HG02759 (cell line): ENCODE data around the gene GLO1.
A peak's percentile ranks its signal among the peaks of the same experiment; 100 is the strongest.

Experiments
- ATAC-seq: cut with Tn5 transposase; IDR thresholded peaks from one replicate; pipeline ENCODE4 v1.9.1; 2021; ENCODE audit warnings: mild to moderate bottlenecking, moderate library complexity; ENCODE audit not compliant: unreplicated experiment

Gene GLO1

GRCh38 chr6:38673397-38674165 lies 29.4 kb downstream of the GLO1 start:
- ATAC-seq = no peak

DNA sequence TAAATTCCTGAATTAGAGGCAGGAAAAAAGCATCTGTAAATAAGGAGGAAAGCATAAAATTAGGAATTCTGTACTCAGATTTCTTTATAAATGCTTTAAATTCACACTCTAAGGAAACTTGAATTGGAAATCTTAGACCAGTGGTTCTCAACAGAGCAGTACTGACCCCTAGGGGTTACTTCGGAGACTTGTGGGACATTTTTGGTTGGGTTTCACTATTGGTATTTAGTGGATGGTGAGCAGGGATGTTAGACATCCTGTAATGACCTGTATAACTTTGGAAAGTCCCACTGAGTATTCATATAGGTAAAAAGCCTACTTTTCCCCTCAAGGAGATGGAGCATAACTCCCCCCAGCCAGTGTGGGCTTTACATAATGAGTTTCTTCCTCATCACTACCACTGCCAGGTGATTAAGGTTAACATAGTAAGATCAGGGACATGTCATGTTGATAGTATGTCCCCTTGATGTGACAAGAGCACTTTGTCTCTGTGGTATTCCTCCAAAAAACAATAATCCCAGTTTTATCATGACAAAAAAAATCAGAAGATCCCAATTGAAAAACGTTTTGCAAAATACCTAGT lies 31.0 kb downstream of the GLO1 start:
- ATAC-seq = peak; percentile 79

- ATAC-seq = no peak
Measured at GRCh38 chr6:38658418-38659167, 44.4 kb downstream of the GLO1 start.

DNA sequence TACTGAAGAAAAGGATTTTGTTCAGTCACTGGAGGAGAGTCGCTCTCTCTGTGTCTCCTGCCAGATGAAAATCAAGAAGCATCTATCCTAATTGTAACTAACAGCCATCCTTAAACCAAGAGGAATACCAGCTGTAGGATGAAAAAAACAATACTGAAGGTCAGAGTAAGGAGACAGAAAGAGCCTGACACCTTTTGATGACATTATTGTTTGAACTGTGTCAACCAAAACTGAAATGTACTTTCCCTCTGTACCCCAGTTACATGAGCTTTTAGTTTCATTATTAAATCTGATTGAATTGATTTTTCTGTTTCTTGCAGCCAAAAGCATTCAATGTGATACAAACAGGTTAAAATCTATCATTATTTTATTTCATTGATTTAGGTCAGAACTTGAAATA lies 46.0 kb downstream of the GLO1 start:
- no peak for ATAC-seq

GRCh38 chr6:38654263-38654662 lies 48.7 kb downstream of the GLO1 start:
- no peak for ATAC-seq

- no peak for ATAC-seq
Measured at GRCh38 chr6:38651121-38651784, 51.7 kb downstream of the GLO1 start.

DNA sequence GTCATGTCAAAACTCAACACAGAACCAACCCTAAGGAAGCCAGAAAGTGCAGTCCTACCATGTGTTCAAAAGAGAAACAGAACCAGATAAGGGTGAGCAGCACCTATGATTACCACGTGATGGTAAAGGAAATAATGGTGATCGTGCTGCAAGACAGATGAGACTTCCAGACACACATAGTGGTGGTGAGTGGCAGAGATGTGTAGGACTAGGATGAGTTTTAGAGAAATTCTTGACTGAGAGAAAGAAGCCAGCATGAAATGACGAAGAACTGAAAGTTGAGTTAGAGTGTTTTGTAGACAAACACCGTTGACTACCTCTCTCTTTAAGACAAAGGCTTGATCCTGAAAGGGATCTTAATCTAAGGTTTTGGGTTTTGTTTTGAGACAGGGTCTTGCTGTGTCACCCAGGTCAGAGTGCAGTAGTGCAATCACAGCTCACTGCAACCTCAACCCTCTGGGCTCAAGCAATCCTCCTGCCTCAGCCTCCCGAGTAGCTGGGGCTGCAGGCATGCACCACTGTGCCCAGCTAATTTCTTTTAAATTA lies 52.7 kb downstream of the GLO1 start:
- no peak for ATAC-seq

- no peak for ATAC-seq
Measured at GRCh38 chr6:38649744-38650143, 53.2 kb downstream of the GLO1 start.

GRCh38 chr6:38648629-38649028 lies 54.3 kb downstream of the GLO1 start:
- no peak for ATAC-seq

DNA sequence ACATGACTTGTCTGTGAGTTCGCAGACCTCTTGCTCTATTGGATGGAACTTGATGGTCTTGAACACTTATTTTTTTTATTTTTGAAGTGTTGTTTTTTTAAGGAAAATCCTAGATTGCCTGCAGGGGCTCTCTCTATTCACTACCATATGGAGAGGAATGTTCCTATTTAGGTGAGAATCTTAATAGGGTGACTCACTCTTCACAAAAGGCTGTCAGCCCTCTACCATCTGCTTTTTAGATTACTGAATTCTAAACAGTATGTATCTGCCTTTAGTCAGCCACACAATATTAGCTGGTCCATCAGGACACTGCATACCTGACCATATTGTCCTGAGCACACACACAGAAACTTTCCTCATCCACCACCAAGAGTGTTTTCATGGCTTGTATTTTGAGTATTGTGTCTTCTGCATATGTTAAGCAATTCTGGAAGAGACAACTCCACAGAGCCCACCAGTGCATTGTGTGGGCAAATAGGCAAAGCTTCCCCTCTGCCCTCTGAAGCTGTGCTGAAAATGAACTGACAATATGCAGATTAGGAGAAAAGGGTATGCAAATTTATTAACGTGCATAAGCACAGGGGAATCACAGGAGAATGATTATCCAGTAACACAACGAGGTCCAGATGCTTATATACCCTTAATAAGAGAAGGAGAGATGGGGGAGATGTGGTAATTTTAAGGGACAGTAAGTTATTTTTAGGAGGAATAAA lies 56.6 kb downstream of the GLO1 start:
- ATAC-seq = no peak

DNA sequence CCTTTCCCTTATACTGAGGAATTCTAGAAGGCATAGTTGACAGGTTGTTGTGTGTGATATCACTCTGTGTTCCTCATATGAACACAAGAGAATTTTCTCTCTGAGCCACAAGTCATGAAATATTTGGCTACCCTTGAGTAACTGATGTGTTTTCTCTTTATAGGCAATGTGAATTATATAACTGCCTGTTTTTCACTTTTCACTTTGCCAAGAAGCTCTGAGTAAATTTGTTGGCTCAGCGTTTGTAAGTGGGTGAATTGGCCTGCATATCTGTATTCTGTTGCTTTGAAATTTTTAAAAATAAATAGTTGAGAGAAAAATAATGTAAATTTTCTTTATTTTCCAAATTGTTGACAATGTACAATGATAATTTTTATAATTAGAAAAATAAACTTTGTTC lies 58.0 kb downstream of the GLO1 start:
- no peak for ATAC-seq

DNA sequence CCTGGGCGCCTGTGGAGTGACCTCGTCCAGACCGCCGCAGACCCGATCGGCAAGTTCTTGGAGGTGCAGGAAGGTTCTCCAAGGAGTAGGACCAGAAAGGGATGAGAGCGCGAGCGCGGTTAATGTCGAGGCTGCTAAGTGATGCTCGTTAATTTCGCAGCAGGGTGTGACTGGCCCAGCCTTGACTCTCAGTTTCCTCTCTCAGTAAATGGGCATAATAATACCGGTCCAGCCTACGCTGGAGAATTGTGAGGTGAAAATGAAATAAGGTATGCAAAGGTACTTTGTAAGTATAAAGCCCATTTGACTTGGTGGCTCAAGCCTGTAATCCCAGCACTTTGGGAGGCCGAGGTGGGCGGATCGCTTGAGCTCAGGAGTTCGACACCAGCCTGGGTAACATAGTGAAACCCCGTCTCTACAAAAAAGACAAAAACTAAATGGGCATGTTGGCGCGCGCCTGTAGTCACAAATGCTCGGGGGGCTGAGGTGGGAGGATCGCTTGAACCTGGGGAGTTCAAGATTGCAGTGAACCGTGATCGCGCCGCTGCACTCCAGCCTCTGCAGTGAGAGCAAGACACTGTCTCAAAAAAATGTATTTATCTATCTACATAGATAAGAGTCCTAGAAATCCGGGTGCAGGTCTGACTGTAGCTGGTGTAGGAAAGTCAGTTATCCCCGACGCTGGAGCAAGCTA lies 62.6 kb downstream of the GLO1 start:
- peak; percentile 3 for ATAC-seq

- ATAC-seq = peak; percentile 82
Measured at GRCh38 chr6:38639498-38640215, 63.3 kb downstream of the GLO1 start, which contains the start of gene BTBD9. Gene BTBD9, minus strand, starts transcription at chr6:38639929.

GRCh38 chr6:38638941-38639497 lies 63.9 kb downstream of the GLO1 start:
- ATAC-seq = peak; percentile 31

GRCh38 chr6:38637756-38638155 lies 65.2 kb downstream of the GLO1 start:
- ATAC-seq = no peak

DNA sequence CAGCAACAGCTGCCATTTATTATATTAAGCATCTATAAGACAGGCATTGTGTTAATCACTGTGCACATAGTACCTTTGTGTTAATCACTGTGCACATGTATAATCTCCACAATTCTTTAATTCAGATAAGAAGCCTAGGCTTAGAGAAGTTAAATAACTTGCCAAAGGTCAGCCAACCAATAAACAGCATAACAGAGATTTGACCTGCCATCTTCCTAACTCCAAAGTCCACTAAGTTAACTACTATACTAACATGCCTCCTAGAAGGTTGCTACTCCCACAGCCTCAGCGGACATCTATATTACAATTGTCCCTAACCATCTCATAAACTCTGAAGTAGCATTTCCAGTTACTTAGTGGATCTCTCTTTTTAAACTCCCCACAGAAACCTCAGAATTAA lies 66.9 kb downstream of the GLO1 start:
- ATAC-seq = no peak

GRCh38 chr6:38634518-38634917 lies 68.4 kb downstream of the GLO1 start:
- ATAC-seq = no peak

DNA sequence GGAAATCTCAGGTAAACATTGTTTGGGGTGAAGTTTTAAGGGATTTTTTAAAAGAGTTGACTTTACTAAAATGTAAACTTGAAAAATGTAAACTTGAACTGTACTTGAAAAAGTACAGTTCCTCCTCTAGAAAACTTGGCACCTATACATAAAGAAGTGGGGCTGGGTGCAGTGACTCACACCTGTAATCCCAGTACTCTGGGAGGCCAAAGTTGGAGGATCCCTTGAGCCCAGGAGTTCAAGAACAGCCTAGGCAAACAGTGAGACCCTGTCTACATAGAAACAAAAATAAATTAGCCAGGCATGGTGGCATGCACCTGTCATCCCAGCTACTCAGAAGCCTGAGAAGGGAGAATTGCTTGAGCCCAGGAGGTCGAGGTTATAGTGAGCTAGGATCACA lies 70.5 kb downstream of the GLO1 start:
- ATAC-seq = no peak

GRCh38 chr6:38631186-38631783 lies 71.7 kb downstream of the GLO1 start:
- no peak for ATAC-seq
